ENCODE measurements around the gene UST.

- TF ChIP-seq CTCF (conservative IDR thresholded peaks at IDR 0.05; ENCODE audit: low read length) (no peak), EZH2phosphoT487 (IDR thresholded peaks at IDR 0.05; ENCODE audit: borderline replicate concordance, low read depth, low read length) (no peak)
Observed at GRCh38 chr6:149046822-149047246, 300.0 kb downstream of the UST start.

All from OCI-LY7 (cell line).